ENCODE results near the gene PRKX. TPM values are rescaled to one million over a fixed set of nuclear protein-coding genes. Genes with fewer than 3 reads are reported as not detected.
A peak's percentile ranks its signal among the peaks of the same experiment; 100 is the strongest.
"Not testable (repeated sequence)": the region's sequence is repeated elsewhere in the genome, so short reads cannot be mapped to it uniquely, and the experiment has no call there.

Gene PRKX
- total RNA-seq, 3 donors from 2014 or later (not counting 1 experiment from before 2014, with no cell fraction given) = 44.9 to 131 (median 97.6) TPM

DNA sequence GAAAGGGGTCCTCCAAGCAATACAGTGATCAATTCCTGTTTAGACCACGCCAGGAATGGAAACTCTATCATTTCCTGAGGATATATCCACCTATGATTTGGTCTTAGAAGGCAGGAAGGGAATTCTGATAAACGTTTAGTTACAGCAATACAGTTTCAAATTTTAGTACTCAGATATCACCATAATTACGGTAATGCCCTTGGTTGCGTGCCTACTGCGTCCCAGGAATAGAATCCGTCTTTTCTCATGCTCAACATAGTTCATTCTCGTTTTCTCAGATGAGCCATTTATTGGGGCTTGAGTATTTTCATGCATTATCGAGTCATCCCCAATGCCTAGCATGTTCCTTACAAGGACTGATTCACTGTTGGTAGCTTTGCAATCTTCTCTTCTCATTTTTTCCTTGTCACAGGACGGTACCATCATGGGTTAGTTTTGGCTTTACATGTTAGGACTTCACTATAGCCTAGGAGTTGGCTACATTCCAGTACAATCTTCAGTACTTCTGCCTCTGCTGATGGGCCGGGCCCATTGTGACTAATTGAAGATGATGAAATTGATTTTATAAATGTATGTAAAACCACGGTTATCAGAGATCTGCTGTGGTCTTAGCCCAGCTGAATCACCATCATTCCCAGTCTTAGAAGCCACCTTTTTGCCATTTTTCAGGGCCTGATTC, 4.4 kb upstream of the PRKX start:
- Mint-ChIP-seq H3K4me3 (no peak overlapping the region), H3K9me3 (no peaks in the 10 kb centered on the region), H3K36me3 (no peaks in the 10 kb centered on the region), H3K27me3 (ENCODE audit: low read depth in 2 of 2) (no peaks in the 10 kb centered on the region), H3K4me1 (no peaks in the 10 kb centered on the region), H3K27ac (no peak overlapping the region)
- TF ChIP-seq, protein P1, sequence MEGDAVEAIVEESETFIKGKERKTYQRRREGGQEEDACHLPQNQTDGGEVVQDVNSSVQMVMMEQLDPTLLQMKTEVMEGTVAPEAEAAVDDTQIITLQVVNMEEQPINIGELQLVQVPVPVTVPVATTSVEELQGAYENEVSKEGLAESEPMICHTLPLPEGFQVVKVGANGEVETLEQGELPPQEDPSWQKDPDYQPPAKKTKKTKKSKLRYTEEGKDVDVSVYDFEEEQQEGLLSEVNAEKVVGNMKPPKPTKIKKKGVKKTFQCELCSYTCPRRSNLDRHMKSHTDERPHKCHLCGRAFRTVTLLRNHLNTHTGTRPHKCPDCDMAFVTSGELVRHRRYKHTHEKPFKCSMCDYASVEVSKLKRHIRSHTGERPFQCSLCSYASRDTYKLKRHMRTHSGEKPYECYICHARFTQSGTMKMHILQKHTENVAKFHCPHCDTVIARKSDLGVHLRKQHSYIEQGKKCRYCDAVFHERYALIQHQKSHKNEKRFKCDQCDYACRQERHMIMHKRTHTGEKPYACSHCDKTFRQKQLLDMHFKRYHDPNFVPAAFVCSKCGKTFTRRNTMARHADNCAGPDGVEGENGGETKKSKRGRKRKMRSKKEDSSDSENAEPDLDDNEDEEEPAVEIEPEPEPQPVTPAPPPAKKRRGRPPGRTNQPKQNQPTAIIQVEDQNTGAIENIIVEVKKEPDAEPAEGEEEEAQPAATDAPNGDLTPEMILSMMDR (IDR thresholded peaks at IDR 0.05) = no peak
- Histone ChIP-seq H3K4me3 (ENCODE audit: low read length) (no peak overlapping the region), H3K36me3 (ENCODE audit: control insufficient read depth, insufficient read depth, low read length) (no peaks in the 10 kb centered on the region), H3K27me3 (ENCODE audit: control insufficient read depth, insufficient read depth, low read length) (no peaks in the 10 kb centered on the region), H3K27ac (ENCODE audit: low read length) (no peak overlapping the region), H3K4me1 (ENCODE audit: control insufficient read depth, insufficient read depth, low read length) (peaks cover 4% of the 10 kb centered on the region), H3K9me3 (ENCODE audit: control insufficient read depth, insufficient read depth, low read length) (no peaks in the 10 kb centered on the region)
- ATAC-seq = no peak
- intact Hi-C loops (cut with micrococcal nuclease) = no loop called here
- no peak for DNase-seq
- 93% methylated on average over 10 of the region's 11 CpGs for WGBS (ENCODE audit: insufficient coverage)

DNA sequence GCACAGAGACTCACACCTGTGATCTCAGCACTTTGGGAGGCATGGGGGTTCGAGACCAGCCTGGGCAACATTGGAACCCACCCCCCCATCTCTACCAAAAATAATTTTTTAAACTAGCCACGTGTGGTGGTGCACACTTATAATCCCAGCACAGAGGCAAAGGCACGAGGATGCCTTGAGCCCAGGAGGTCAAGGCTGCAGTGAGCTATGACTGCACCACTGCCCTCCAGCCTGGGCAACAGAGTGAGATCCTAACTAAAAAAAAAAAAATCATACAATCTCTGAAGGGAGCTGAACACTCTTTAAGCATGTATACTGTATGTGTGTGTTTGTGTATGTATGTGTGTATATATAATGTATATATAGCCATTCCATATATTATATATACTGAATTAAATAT, 2.5 kb upstream of the PRKX start:
- Mint-ChIP-seq H3K4me3 (no peak overlapping the region), H3K9me3 (no peaks in the 10 kb centered on the region), H3K4me1 (peaks cover 15 to 16% of the 10 kb centered on the region in 2 donors), H3K36me3 (no peaks in the 10 kb centered on the region), H3K27ac (no peak overlapping the region), H3K27me3 (ENCODE audit: low read depth in 2 of 2) (no peaks in the 10 kb centered on the region)
- Histone ChIP-seq H3K36me3 (ENCODE audit: control insufficient read depth, insufficient read depth, low read length) (no peaks in the 10 kb centered on the region), H3K27me3 (ENCODE audit: control insufficient read depth, insufficient read depth, low read length) (no peaks in the 10 kb centered on the region), H3K27ac (ENCODE audit: low read length) (no peak overlapping the region), H3K4me3 (ENCODE audit: low read length) (no peak overlapping the region), H3K4me1 (ENCODE audit: control insufficient read depth, insufficient read depth, low read length) (peaks cover 20% of the 10 kb centered on the region), H3K9me3 (ENCODE audit: control insufficient read depth, insufficient read depth, low read length) (no peaks in the 10 kb centered on the region)
- TF ChIP-seq, protein P1 (IDR thresholded peaks at IDR 0.05) = no peak
- ATAC-seq (no peak), DNase-seq (no peak)
- intact Hi-C loops (cut with micrococcal nuclease) = no loop called here
- WGBS (ENCODE audit: insufficient coverage) = 94% methylated on average over 2 of the region's 3 CpGs

DNA sequence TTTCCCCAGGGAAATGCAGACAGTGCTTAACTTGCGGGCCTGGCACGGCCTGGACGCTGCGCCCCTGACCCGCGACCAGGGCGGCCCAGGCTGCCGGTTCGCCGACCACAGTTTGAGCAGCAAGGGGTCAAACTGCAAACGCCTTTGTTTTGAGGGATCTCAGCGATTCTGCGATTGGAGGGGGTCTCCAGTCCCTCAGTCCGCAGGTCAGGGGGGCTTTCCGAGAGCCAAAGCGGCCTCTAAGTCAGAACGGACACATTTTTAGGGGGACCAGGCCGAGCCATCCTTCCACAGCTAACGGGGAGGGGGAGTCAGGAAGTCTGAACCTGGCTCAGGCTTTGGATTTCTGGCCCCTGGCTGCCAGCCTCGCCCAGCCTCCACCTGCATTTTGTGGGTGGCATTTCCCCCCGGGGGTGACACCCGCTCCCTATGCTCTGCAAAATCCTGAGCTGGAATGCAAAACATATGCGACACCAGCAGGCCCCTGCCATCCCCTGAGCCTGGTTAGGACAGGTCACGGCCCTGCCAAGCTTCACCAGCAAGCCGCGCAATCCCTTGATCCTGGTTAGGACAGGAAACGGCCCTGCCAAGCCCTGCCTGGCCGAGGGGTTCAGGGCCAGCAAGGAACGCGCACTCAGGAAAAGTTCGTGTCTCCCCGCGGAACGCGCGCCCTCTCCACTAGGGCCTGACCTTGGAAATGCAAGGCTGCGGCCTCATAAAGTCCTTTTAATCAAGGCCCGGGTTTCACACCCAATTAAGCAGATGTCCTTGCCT, 1.4 kb upstream of the PRKX start:
- H3K4me1 ChIP-seq (ENCODE audit: control insufficient read depth, insufficient read depth, low read length) = peaks cover 31% of the 10 kb centered on the region
- Mint-ChIP-seq H3K27ac (peak overlapping the region in 1 of 2 donors; percentile 74), H3K4me1 (peaks cover 15 to 17% of the 10 kb centered on the region in 2 donors), H3K4me3 (peak overlapping the region; percentile 43)
- H3K9me3 ChIP-seq (ENCODE audit: control insufficient read depth, insufficient read depth, low read length); intact Hi-C loops (cut with micrococcal nuclease); H3K27ac ChIP-seq (ENCODE audit: low read length); H3K4me3 ChIP-seq (ENCODE audit: low read length); H3K9me3 Mint-ChIP-seq; H3K36me3 ChIP-seq (ENCODE audit: control insufficient read depth, insufficient read depth, low read length); H3K27me3 ChIP-seq (ENCODE audit: control insufficient read depth, insufficient read depth, low read length); H3K27me3 Mint-ChIP-seq (ENCODE audit: low read depth in 2 of 2); H3K36me3 Mint-ChIP-seq; ATAC-seq; DNase-seq: not testable (repeated sequence)
- 89% methylated on average over 29 of the region's 38 CpGs for WGBS (ENCODE audit: insufficient coverage)

DNA sequence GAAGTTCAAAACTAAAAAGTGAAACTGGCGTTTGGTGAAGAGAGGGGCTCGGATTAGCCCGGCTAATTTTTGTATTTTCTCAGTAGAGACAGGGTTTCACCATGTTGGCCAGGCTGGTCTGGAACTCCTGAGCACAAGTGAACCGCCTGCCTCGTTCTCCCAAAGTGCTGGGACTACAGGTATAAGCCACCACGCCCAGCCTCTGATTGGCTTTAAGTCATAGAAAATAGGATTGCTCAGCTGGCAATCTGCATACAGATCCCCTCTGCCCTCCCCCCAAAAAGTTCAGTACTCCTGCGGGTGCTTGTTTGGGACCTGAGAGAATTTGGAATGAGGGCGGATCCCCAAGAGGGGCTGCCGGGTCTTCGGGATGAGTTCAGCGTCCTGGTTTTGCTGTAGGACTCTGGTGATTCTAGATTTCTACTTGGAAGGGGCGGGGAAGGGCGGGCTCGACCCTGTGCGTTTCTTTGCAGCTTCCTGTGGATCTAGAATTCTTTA, 537 bp upstream of the PRKX start:
- TF ChIP-seq, protein P1 (IDR thresholded peaks at IDR 0.05) = no peak
- WGBS (ENCODE audit: insufficient coverage) = 3% methylated on average over 10 of the region's 15 CpGs
- peak overlapping the region; percentile 74 for H3K27ac ChIP-seq (ENCODE audit: low read length)

More for the DNA sequence above, 537 bp upstream of the PRKX start:
- Histone ChIP-seq H3K4me1 (ENCODE audit: control insufficient read depth, insufficient read depth, low read length) (peaks cover 40% of the 10 kb centered on the region), H3K36me3 (ENCODE audit: control insufficient read depth, insufficient read depth, low read length) (no peaks in the 10 kb centered on the region), H3K9me3 (ENCODE audit: control insufficient read depth, insufficient read depth, low read length) (no peaks in the 10 kb centered on the region), H3K4me3 (ENCODE audit: low read length) (peak overlapping the region; percentile 58), H3K27me3 (ENCODE audit: control insufficient read depth, insufficient read depth, low read length) (no peaks in the 10 kb centered on the region)
- peak overlapping the region; percentile 83 for H3K4me3 Mint-ChIP-seq
- H3K27me3 Mint-ChIP-seq (ENCODE audit: low read depth in 2 of 2) = no peaks in the 10 kb centered on the region
- no peak for ATAC-seq
- H3K36me3 Mint-ChIP-seq = no peaks in the 10 kb centered on the region
- intact Hi-C loops (cut with micrococcal nuclease) = no loop called here
- DNase-seq = no peak
- peaks cover 15 to 24% of the 10 kb centered on the region in 2 donors for H3K4me1 Mint-ChIP-seq
- H3K27ac Mint-ChIP-seq = peak overlapping the region; percentile 74 to 93
- no peaks in the 10 kb centered on the region for H3K9me3 Mint-ChIP-seq
